Endothelial cell of umbilical vein (primary cell): ENCODE results near the gene SPTSSB. TPM values are rescaled to one million over a fixed set of nuclear protein-coding genes. Genes with fewer than 3 reads are reported as not detected.

Experiments
- BruUV-seq: library from RNA; stranded (reverse); fragments of 400-500 nt; replicated peaks from 2 replicates; lab custom pipeline; 2021; lab: Mats Ljungman, UMichigan
- CTCF ChIA-PET: fragments of 300-600, 350-600 bp; sonication (Branson Sonifier 250); formaldehyde crosslinking; loops from one replicate; lab custom pipeline; 2021; ENCODE audit warnings: antibody characterized with exemption, inconsistent platforms; lab: Charles Lee
- POLR2A ChIA-PET: fragments of 300-600, 350-600 bp; sonication (Branson Sonifier 250); formaldehyde crosslinking; loops from one replicate; lab custom pipeline; 2021; ENCODE audit warnings: antibody characterized with exemption, inconsistent platforms; lab: Charles Lee
- DNase-seq: peaks from one replicate; pipeline ENCODE4 v3.0.0-alpha.2; 2011; ENCODE audit warnings: low read depth, low spot score
- FAIRE-seq: peaks from 2 replicates; lab custom pipeline; 2011; peaks lifted over from hg19 to GRCh38; lab: Jason Lieb, UNC
- H2AFZ ChIP-seq: 2 replicates; pipeline ENCODE4 v1.6.0; 2012; ENCODE audit warnings: low read depth, low read length, control low read depth, inconsistent platforms
- H3K27ac ChIP-seq: 2 replicates; pipeline ENCODE4 v1.5.1; 2011; ENCODE audit warnings: low read depth, mild to moderate bottlenecking, control low read depth, low read length, moderate library complexity; ENCODE audit not compliant: insufficient read depth
- H3K27me3 ChIP-seq, 2 experiments: 2 replicates each; pipeline versions ENCODE4 v1.6.0 to v1.6.1; 2011; ENCODE audit warnings: low read length in 2 of 2, mixed read lengths in 1 of 2; ENCODE audit not compliant: control insufficient read depth in 2 of 2, insufficient read depth in 2 of 2
- H3K36me3 ChIP-seq, 2 experiments: 2 replicates in 1 of 2; 3 replicates in 1 of 2; pipeline ENCODE4 v1.5.1; 2011; ENCODE audit warnings: low read length in 2 of 2, mild to moderate bottlenecking in 1 of 2, moderate library complexity in 1 of 2; ENCODE audit not compliant: control insufficient read depth in 2 of 2, insufficient read depth in 2 of 2; ENCODE audit errors: extremely low read depth in 1 of 2
- H3K4me1 ChIP-seq: 3 replicates; pipeline ENCODE4 v1.5.1; 2011; ENCODE audit warnings: mild to moderate bottlenecking, low read length; ENCODE audit not compliant: control insufficient read depth, insufficient read depth; ENCODE audit errors: extremely low read depth
- H3K4me2 ChIP-seq: 2 replicates; pipeline ENCODE4 v1.6.1; 2011; ENCODE audit warnings: low read length, control low read depth, mixed read lengths; ENCODE audit not compliant: insufficient read depth
- H3K4me3 ChIP-seq, 3 experiments: fragments of 200-600 bp in 1 of 3; sonication (generic), shearing (Covaris generic) in 1 of 3; replicated peaks in 1 of 3; 2 replicates each; pipeline ENCODE4 v1.5.1; 2011 to 2016; ENCODE audit warnings: control low read depth in 3 of 3, low read length in 3 of 3, mild to moderate bottlenecking in 2 of 3, inconsistent platforms in 1 of 3, low read depth in 1 of 3, moderate library complexity in 1 of 3; ENCODE audit not compliant: insufficient read depth in 1 of 3
- H3K79me2 ChIP-seq: 2 replicates; pipeline ENCODE4 v1.6.0; 2012; ENCODE audit warnings: low read length, inconsistent platforms; ENCODE audit not compliant: control insufficient read depth, insufficient read depth
- H3K9ac ChIP-seq: replicated peaks from 2 replicates; pipeline ENCODE3; 2011; ENCODE audit warnings: low read length, control low read depth; ENCODE audit not compliant: insufficient read depth; ENCODE audit errors: extremely low read depth
- H3K9me1 ChIP-seq: replicated peaks from 3 replicates; pipeline ENCODE4 v1.6.0; 2011; ENCODE audit warnings: mild to moderate bottlenecking, low read length; ENCODE audit not compliant: control insufficient read depth, insufficient read depth; ENCODE audit errors: extremely low read depth
- H3K9me3 ChIP-seq: replicated peaks from 2 replicates; pipeline ENCODE4 v1.5.1; 2012; ENCODE audit warnings: low read length, inconsistent platforms; ENCODE audit not compliant: control insufficient read depth, insufficient read depth
- H4K20me1 ChIP-seq: replicated peaks from 2 replicates; pipeline ENCODE3; 2011; ENCODE audit warnings: mild to moderate bottlenecking, low read length; ENCODE audit not compliant: control insufficient read depth, insufficient read depth; ENCODE audit errors: extremely low read depth
- CTCF ChIP-seq, 2 donors: IDR thresholded peaks; 1 replicate in 1 of 2; 2 replicates in 1 of 2; pipeline ENCODE4 v1.5.1; 2011; ENCODE audit warnings: low read length in 2 of 2, mild to moderate bottlenecking in 2 of 2, moderate library complexity in 2 of 2, control low read depth in 1 of 2, inconsistent platforms in 1 of 2, low read depth in 1 of 2; ENCODE audit not compliant: insufficient read depth in 1 of 2; ENCODE audit errors: extremely low read depth in 1 of 2
- EZH2 ChIP-seq: IDR thresholded peaks from 2 replicates; pipeline ENCODE4 v1.6.1; 2012; ENCODE audit warnings: borderline replicate concordance, low read depth, mild to moderate bottlenecking, moderate library complexity, low read length, inconsistent platforms; ENCODE audit not compliant: severe bottlenecking
- GATA2 ChIP-seq: IDR thresholded peaks from 2 replicates; pipeline ENCODE4 v1.7.0; 2011; ENCODE audit warnings: low read depth, mild to moderate bottlenecking, moderate library complexity, mixed read lengths, low read length; ENCODE audit not compliant: insufficient read length, insufficient read depth
- JUN ChIP-seq: IDR thresholded peaks from 2 replicates; pipeline ENCODE4 v1.6.1; 2011; ENCODE audit warnings: borderline replicate concordance, low read depth; ENCODE audit not compliant: insufficient read length, insufficient read depth
- MAX ChIP-seq: IDR thresholded peaks from 2 replicates; pipeline ENCODE4 v1.6.1; 2011; ENCODE audit not compliant: insufficient read depth, insufficient read length
- MYC ChIP-seq: IDR thresholded peaks from one replicate; pipeline ENCODE4 v1.6.1; 2011; ENCODE audit warnings: mild to moderate bottlenecking, low read depth, low read length
- POLR2A ChIP-seq: IDR thresholded peaks from 2 replicates; pipeline ENCODE4 v1.6.1; 2012; ENCODE audit warnings: low read depth, mild to moderate bottlenecking, control low read depth, low read length
- dilution Hi-C: fragments of 300-500 bp; cut with MboI; formaldehyde crosslinking; loops from one replicate; pipeline ENCODE4 v1.15.0; 2019; ENCODE audit warnings: low sequenced_read_pairs; ENCODE audit not compliant: extremely low pct_ligation_motif_present
- intact Hi-C: fragments of 100-400 bp; cut with micrococcal nuclease; formaldehyde crosslinking; loops from one replicate; pipeline ENCODE4 v1.10.0; 2022
- polyA plus RNA-seq, 4 experiments: library from polyadenylated mRNA; depleted of rRNA in 3 of 4; stranded (reverse) in 3 of 4; unstranded in 1 of 4; fragments of >200 nt; gene quantifications; 2 replicates each; pipeline versions ENCODE4 v1.2.1 to v1.2.3, GENCODE V29; 2011 to 2012; ENCODE audit warnings: missing spikeins in 1 of 4
- total RNA-seq: library from RNA; stranded (reverse); gene quantifications from 2 replicates; pipeline ENCODE4 v1.2.3, GENCODE V29; 2021

SPTSSB gene
- total and polyA plus RNA-seq, 2 donors (not counting 3 experiments of a cell fraction or from before 2014, with no cell fraction given) = not detected

GRCh38 chr3:161389445-161390035 lies 18.2 kb upstream of the SPTSSB start:
- Histone ChIP-seq H3K9ac (no peak overlapping the region), H2AFZ (no peak overlapping the region), H3K9me1 (no peaks in the 10 kb centered on the region), H3K4me3 (no peak overlapping the region), H3K27me3 (peaks cover 2 to 13% of the 10 kb centered on the region in 2 experiments), H4K20me1 (no peaks in the 10 kb centered on the region), H3K27ac (no peak overlapping the region), H3K9me3 (no peaks in the 10 kb centered on the region), H3K79me2 (no peaks in the 10 kb centered on the region), H3K36me3 (no peaks in the 10 kb centered on the region), H3K4me2 (no peak overlapping the region), H3K4me1 (no peaks in the 10 kb centered on the region)
- TF ChIP-seq GATA2 = no peak
- no peak for TF ChIP-seq MAX
- no peak for TF ChIP-seq JUN
- no peak for TF ChIP-seq MYC
- no peak for TF ChIP-seq POLR2A
- TF ChIP-seq EZH2 = no peak
- TF ChIP-seq CTCF (IDR thresholded peaks at IDR 0.05; ENCODE audit: extremely low read depth in 1 of 2, insufficient read depth in 1 of 2, low read depth in 1 of 2, low read length in 2 of 2) = no peak
- FAIRE-seq (no peak), DNase-seq (no peak)
- dilution Hi-C loops = no loop called here
- intact Hi-C loops = no loop called here
- ChIA-PET POLR2A (no interaction called here), CTCF (no interaction called here)
- no TSS peak for BruUV-seq
